ENCODE results near the gene IZUMO3.
"Not testable (repeated sequence)": the region's sequence is repeated elsewhere in the genome, so short reads cannot be mapped to it uniquely, and the experiment has no call there.

Gene IZUMO3, protein sequence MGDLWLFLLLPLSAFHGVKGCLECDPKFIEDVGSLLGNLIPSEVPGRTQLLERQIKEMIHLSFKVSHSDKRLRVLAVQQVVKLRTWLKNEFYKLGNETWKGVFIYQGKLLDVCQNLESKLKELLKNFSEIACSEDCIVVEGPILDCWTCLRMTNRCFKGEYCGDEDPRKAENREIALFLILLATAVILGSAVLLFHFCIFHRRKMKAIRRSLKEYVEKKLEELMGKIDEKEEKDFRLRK

DNA sequence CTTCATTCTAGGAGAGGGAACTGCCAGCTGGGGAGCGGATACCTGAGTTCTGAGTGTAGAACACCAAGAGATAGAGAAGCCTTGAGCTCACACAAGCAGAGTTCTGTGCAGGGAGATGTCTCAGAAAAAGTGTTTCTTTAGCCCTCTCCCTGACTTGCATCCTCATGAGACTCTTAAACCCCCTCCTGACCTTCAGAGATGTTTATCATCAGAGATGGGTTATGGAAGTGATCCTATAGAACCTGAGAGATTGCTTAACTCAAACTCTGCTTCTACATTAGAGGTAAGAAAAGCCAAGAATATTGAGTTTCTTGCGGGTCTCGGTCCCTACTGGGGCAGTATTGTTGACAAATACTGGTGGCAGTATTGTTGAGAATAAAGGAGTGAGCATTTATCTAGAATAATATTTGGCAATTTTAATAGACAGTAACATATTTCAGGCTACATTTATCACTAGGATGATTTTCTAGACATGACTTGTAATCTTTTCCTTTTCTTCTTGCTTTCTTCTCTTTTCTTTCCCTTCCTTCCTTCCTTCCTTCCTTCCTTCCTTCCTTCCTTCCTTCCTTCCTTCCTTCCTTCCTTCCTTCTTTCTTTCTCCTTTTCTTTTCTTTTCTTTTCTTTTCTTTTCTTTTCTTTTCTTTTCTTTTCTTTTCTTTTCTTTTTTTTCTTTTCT lies at the start of gene IZUMO3:
Gene IZUMO3 (minus strand): TSS at position 51 of the 676 bp plus-strand sequence. CDS start 248 bp downstream, outside the sequence.
- DNase-seq (ENCODE audit: low read depth in 2 of 2): no peak

DNA sequence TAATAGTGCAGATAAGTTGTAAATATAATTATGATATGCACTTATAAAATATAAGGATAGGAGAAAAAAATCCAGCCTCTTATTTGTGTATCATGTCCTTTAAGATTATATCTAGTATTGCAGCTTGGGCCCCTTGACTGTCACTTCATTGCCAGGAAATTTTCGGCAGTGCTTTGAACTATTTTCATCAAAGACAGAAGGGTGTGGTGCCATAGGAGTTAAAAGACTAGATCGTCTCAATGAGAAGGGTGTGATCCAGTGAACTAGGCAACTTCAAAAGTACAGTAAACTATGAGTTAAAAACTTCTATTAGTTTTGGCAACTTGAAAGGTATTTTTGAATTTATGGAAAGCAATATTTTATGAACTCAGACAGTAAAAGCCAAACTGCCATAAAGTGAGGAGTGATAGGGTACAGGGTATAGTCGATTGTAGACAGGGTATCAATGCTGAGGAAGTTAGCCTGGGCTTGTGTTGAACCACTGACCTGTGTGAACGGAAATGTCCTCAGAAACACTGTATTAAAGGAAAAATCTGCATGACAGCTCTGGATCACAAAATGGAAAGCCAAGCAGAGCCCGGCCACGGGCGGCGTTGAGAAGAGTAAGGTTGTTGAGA lies 48.6 kb upstream of the IZUMO3 start:
- no peak for DNase-seq (ENCODE audit: low read depth in 2 of 2)

DNA sequence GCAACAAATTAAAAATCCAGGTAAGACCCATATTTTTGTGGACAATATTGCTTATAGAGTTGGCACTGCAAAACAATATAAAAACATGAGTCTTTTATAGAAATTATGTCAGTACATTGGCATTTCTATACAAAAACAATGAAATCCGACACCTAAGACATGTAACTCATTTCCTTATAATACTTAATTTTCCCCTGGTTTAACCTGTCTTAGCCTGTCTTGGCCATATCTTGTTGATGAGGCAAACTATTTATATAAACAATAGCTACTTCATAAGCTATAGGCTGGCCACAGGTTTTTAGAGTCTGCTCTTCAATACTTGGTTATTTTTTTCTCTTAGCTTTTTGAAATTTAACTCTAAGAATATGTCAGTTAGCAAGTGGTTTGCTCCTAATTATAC lies 44.7 kb upstream of the IZUMO3 start:
- DNase-seq (ENCODE audit: low read depth in 2 of 2): no peak

DNA sequence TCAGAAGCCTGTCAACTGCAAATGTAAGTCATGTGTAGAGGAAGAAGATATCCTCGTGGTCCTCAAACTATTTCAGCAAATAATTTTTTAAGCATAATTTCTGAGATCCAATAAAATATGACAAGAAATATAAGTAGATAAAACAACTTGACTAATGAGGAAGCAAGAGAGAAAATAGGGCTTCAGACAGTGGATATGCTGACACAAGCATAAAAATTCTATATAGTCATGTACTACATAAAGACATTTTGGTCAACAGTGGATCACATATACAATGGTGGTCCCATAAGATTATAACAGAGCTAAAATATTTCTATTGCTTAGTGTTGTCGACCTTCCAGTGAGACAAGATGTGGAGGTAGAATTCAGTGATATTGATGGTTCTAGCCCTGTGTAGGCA lies 42.2 kb upstream of the IZUMO3 start:
- no peak for DNase-seq (ENCODE audit: low read depth in 2 of 2)

DNA sequence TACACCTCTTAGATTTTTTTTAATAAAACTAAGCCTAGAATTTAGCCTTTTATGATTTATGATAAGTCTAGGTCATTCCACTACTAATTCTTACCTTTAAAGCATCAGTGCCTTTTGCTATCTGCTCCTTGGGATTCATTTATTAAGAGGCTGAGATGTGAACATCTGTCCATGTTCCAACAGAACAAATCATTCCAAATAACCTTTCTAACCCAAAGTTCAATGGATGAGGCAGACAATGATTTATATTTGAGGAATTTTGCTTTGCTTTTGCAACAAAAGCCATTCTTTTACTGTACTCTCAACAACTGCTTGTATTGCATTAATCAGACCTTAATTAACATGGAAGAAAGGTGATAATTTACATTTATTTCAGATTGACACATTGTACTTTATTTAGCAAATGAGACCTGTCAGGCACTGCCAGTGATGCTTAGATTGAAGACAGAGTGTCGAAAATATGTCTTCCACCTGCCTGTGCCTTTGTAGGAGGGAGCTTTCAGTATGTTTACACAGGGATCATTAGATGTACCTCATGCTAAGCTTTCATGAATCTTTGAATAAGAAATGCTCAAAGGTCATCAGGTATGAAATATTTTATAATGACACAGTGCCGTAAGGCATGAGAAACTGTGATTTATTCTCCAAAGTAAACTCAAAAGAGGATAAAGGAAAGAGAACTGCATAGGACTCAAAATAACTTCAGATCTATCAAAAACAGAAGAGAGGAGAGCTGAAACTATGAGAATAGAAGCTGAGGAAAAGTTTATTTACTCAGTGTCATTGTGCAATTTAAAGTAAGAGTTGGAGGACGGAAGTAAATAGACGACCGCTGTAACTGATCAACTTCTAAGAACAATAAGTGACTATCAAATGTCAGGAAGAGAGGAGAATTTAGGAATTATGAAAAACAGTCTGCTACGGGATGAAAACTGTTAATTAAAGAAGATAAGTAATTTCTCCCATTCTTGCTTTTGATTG lies 36.7 kb upstream of the IZUMO3 start:
- no peak for DNase-seq (ENCODE audit: low read depth in 2 of 2)

DNA sequence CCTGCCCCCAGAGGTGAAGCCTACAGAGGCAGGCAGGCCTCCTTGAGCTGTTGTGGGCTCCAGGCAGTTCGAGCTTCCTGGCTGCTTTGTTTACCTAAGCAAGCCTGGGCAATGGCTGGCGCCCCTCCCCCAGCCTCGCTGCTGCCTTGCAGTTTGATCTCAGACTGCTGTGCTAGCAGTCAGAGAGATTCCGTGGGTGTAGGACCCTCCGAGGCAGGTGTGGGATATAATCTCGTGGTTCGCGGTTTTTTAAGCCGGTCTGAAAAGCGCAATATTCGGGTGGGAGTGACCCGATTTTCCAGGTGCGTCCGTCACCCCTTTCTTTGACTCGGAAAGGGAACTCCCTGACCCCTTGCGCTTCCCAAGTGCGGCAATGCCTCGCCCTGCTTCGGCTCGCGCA lies 34.3 kb upstream of the IZUMO3 start:
- DNase-seq (ENCODE audit: low read depth in 2 of 2): not testable (repeated sequence)

DNA sequence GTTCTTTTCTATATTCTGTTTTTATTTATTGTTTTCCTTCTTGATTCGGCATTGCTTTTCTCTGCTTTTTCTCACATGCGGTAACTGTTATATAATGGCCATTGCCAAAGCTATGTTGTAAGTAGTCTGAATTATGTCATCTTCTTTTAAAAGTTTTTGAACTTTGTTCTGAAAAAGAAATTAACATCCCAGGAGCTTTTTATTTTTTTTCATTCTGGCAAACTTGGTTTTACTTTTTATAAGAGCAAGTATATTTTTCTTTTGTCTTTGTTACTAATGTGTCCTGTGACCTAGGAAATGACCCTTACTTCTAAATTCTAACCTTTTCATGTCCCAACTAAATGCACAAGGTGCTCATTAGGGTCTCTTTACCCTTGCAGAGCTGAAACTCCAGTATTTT lies 26.7 kb upstream of the IZUMO3 start:
- DNase-seq (ENCODE audit: low read depth in 2 of 2): no peak

DNA sequence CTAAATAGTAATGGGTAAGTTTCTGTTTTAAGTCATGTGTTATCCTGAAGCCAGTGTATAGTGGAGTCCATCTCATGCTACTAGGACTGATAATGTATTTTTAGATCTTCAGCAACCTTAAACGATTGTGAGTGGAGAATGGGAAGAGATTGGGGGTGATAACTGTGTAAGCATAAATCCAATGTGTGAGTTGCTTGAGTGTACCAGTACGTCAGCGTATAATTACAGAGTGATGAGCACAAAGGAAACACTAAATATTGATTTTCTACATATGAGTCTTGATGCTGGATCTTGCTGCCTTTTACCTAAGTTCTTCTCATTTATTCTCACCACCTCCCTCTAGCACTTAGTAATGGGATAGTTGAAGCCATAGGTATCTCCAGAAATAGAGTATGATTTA lies 16.3 kb upstream of the IZUMO3 start:
- DNase-seq (ENCODE audit: low read depth in 2 of 2): no peak

DNA sequence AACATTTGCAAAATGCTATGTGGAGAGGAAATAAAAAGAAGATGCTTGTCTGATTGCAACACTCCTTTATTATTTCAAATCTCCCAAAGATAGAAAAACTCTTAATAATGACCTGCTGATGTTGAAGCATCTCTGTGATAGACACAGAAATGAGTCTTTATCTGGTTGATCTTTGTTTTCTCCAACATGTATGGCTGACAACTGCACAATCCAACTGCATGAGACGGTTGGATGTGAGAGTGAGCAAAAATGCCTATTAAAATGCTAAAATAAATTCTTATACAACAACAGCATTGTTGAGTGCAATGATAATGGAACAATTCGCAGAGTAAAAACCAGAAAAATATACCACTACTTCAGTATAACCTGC lies 7.5 kb upstream of the IZUMO3 start:
- no peak for DNase-seq (ENCODE audit: low read depth in 2 of 2)

DNA sequence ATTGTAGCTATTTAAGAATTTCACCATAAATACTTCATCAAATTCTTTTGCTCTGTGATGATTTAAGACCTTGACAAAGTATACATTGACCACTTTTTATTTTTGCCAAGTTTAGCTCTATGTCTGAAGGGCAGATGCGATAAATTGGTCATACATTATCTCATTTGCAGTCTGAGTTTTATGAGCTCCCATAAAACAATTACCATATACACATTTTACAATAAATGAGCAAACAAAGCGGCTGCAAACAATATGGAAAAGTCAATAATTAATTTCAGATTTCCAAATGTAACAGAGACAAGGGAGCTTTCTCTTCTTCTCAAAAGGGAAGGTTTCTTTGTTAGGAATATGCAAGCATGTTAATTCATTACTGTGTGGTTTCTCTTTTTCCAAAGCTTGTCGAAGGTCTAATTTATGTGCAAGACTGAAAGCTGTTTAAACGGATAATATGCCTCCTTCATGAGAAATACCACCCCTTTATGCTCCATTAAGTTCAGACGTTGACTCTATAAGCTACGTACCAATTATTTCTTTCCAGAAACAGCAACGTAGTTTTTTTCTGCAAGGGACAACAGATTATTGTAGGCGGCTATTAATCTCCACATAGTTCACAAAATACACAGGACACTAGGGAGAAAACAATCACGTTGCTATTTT lies 7.0 kb upstream of the IZUMO3 start:
- DNase-seq (ENCODE audit: low read depth in 2 of 2): no peak

DNA sequence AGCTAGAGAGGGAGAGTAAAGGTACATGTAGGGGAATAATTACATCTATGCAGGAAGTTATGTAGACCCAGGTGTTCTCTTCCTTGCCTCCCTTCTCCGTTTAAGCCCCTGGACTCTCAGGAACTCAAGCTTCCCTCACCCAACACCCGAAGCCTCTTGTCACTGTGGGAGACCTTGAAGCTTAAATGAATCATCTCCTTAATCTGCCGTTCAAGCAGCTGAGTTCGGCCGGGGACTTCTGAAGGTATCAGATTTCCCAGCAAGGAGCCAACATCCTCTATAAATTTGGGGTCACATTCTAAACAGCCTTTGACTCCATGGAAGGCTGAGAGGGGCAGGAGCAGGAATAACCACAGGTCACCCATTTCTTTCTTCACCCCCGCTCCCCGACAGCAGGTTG lies 412 bp downstream of the IZUMO3 start:
- no peak for DNase-seq (ENCODE audit: low read depth in 2 of 2)

DNA sequence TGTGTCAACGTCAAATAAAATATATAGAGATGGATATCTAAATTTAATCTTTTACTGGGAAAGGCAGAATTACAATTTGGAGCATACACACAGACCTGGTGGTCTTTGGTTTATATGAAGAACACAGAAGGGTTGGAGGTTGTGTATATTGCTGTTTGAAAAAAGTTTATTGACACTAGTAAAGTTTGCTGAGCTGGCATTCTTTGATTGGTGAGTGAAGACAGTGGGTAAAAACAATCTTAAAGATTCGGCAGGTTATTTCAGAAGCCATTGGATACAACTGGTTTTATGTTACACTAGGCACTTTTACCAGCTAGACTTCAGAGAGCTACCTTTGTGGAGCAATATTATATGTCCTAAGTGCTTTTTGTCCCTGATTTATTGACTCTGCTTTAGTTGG lies 27.2 kb downstream of the IZUMO3 start:
- DNase-seq (ENCODE audit: low read depth in 2 of 2): no peak

DNA sequence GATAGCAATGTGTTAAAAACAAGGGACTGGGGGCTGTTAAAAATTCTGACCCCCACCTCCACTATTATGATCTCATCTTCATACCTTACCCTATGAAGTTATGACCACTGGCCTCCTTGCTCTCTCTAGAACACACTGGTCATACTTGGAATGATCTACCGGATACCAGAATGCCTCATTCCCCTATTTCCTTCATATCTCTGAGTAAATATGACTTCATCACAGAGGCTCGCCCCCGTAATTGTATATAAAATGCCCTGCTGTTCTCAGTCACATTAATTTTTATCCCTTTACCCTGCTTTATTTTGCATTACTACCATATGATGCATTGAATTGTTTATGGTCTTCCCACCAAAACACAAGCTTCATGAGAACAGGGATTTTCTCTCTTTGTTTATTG lies 29.2 kb downstream of the IZUMO3 start:
- DNase-seq (ENCODE audit: low read depth in 2 of 2): no peak

DNA sequence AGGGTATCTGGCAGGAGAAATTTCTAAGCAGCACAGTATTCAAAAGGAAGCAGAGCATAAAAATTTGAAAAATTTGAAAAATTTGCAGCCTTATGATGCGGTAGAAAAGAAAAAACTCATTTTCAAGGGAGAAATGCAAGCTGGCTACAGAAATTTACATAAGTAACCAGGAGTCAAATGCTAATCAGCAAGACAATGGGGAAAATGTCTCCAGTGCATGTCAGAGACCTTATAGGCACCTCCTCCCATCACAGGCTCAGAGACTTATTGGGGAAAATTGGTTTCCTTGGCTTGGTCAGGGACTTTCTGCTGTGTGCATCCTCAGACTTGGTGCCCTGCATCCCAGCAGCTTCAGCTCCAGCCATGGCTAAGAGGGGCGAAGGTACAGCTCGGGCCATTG lies 35.8 kb downstream of the IZUMO3 start:
- no peak for DNase-seq (ENCODE audit: low read depth in 2 of 2)

DNA sequence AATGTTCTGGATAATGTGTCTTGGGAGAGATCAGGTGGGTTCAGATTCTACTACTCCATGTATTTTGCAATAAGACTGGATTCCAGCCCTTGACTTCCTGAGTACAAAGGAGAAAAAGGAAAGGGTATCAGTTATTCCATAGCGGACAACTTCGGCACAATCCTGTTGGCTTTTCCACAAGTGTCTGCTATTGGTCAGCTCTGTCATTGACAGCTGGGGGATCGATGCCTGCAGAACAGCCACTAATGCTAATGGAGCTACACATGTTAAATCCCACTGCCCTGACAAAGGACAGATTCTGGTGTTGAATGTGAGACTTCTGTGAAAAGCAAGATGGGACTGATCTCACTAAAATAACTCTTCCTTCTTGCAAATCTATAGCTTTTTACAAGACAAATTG lies 41.2 kb downstream of the IZUMO3 start:
- DNase-seq (ENCODE audit: low read depth in 2 of 2): no peak

DNA sequence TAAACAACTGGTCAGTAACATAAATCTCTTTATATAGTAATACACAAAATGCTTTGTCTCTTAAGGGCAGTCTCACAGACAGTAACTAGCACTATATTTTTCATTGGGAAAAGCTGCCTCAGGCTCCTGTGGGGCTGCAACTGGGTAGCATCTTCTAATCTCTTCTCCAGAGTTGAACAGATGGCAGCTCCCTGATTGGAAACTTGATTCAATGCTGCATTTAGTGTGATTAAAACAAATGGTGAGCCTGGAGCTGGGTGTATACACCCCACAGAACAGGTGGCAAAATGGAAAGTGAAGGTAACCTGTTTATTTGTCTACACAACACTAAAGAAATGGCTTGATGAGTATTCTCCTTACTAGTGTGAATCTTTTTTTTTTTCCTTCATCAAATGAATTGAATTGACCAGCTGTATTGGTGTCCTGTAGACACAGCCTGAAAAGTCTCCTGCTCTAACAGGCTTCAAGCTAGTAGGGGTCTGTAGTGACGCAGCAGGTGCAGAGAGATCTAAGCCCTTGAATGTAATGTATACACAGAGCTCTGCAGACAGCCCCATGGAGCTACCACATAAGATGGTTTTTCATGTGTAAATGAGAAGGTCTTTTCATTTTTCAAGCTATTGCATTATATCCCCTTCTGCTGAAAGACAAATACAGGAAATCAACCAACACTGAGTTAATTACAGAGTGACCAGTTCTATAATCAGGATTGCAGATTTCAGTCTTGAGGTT lies 43.3 kb downstream of the IZUMO3 start:
- no peak for DNase-seq (ENCODE audit: low read depth in 2 of 2)

DNA sequence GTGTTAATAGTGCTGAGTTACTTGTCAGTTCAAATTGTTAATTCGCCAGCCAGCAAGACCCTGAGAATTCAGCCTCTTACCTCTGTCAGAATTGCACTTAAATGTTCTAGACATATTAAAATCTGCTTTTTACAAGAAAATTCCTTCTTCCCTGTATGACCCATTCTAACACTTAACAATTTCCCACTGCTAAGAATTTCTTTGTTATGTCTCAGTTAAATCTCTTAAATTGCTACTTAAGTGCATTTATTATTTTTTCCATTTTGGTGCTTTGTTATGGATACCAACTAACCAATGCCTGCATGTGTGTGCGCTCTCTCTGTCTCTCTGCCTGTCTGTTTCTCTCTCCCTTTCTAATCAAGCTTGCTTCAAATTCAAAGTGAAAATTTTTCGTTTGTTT lies 44.9 kb downstream of the IZUMO3 start:
- no peak for DNase-seq (ENCODE audit: low read depth in 2 of 2)

DNA sequence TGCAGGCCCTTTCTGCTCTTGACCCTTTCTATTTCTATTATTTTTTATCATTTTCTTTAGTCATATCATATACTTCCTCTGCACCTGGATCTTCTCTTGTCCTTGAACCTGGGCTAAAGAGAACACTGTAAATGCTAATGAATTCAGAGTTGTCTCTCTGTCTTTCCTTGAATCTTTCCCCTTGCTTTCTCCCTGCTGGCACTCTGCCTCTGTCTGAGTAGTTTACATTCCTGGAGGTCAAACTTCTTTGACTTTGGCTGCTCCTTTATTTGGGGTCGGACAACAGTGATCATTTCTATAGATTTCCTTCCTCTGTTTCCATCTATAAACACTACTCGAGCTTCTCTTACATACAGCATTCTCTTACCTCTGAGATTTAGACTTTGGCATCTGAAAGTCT lies 47.1 kb downstream of the IZUMO3 start:
- DNase-seq (ENCODE audit: low read depth in 2 of 2): no peak

DNA sequence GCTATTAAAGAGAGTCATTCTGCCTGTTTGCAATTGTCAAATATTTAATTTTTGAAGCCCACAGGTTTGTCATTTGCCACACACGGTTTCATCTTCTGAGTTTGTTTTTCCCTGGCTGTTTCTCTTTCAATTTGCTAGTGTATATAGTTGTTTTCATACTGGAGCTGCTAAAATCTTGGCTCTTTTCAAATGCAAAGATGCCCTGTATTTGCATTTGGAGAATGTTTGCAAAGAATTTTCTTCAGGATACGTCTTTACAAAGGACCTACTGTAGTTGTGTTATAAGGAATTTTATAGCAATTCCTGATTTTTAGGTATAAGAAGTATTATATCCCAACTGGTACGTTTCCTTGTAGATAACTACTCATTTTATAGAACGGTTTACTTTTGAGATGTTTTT lies 48.0 kb downstream of the IZUMO3 start:
- no peak for DNase-seq (ENCODE audit: low read depth in 2 of 2)

Measured in stimulated activated CD8-positive, alpha-beta memory T cell treated with anti-CD3 and anti-CD28 coated beads, Interleukin-15, amount 100 ng/mL, for 4 hours (primary cell).